DND-41 (cell line): ENCODE data around the gene UST.

ENCODE experiments used
- ATAC-seq: fragments of 200-7000 bp; cut with Tn5 transposase; 3 replicates; pipeline ENCODE4 v1.9.1; 2021; ENCODE audit warnings: low read depth; ENCODE audit not compliant: insufficient read depth
- DNase-seq: peaks from one replicate; pipeline ENCODE4 v3.0.0-alpha.2; 2020
- H2AFZ ChIP-seq: 2 replicates; pipeline ENCODE4 v1.6.0; 2012; ENCODE audit warnings: low read depth, low read length
- H3K27ac ChIP-seq: 2 replicates; pipeline ENCODE4 v1.5.1; 2012; ENCODE audit warnings: low read length, inconsistent platforms
- H3K27me3 ChIP-seq: fragments of 200-600 bp; sonication (generic); 2 replicates; pipeline ENCODE4 v1.6.0; 2012; ENCODE audit warnings: low read length, mild to moderate bottlenecking, inconsistent platforms; ENCODE audit not compliant: insufficient read depth, poor library complexity
- H3K36me3 ChIP-seq: 2 replicates; pipeline ENCODE4 v1.5.1; 2012; ENCODE audit warnings: low read length, inconsistent platforms; ENCODE audit not compliant: insufficient read depth
- H3K4me1 ChIP-seq: 2 replicates; pipeline ENCODE4 v1.5.1; 2012; ENCODE audit warnings: mild to moderate bottlenecking, low read length; ENCODE audit not compliant: insufficient read depth
- H3K4me2 ChIP-seq: 2 replicates; pipeline ENCODE4 v1.6.0; 2012; ENCODE audit warnings: mild to moderate bottlenecking, moderate library complexity, low read length, inconsistent platforms; ENCODE audit not compliant: insufficient read depth
- H3K4me3 ChIP-seq, 2 experiments: fragments of 200-600 bp in 1 of 2; shearing (Covaris generic) in 1 of 2; 2 replicates each; pipeline ENCODE4 v1.5.1; 2012 to 2016; ENCODE audit warnings: inconsistent platforms in 2 of 2, low read length in 2 of 2, mild to moderate bottlenecking in 2 of 2, low read depth in 1 of 2, moderate library complexity in 1 of 2
- H3K79me2 ChIP-seq: 2 replicates; pipeline ENCODE4 v1.6.0; 2012; ENCODE audit warnings: low read length, inconsistent platforms; ENCODE audit not compliant: insufficient read depth
- H3K9ac ChIP-seq: 2 replicates; pipeline ENCODE4 v1.6.0; 2012; ENCODE audit warnings: low read depth, mild to moderate bottlenecking, inconsistent platforms, low read length, moderate library complexity
- H3K9me3 ChIP-seq: 2 replicates; pipeline ENCODE4 v1.5.1; 2012; ENCODE audit warnings: low read length, moderate library complexity, mild to moderate bottlenecking, inconsistent platforms; ENCODE audit not compliant: insufficient read depth, severe bottlenecking
- H4K20me1 ChIP-seq: 2 replicates; pipeline ENCODE4 v1.6.0; 2012; ENCODE audit warnings: low read length; ENCODE audit not compliant: insufficient read depth
- EZH2 ChIP-seq: IDR thresholded peaks from 3 replicates; pipeline ENCODE4 v1.6.1; 2012; ENCODE audit warnings: borderline replicate concordance, low read depth, mild to moderate bottlenecking, moderate library complexity, low read length, inconsistent platforms; ENCODE audit not compliant: severe bottlenecking
- TF ChIP-seq, protein P1 (sequence below): IDR thresholded peaks from 2 replicates; pipeline ENCODE4 v1.5.1; 2012; ENCODE audit warnings: borderline replicate concordance, low read length, moderate library complexity, mild to moderate bottlenecking; ENCODE audit not compliant: poor library complexity, severe bottlenecking; ENCODE audit errors: extremely low read depth

The UST gene

GRCh38 chr6:149057464-149057840 lies 310.6 kb downstream of the UST start:
- Histone ChIP-seq H2AFZ (no peak overlapping the region), H3K27me3 (no peaks in the 10 kb centered on the region), H3K4me1 (peaks cover 72% of the 10 kb centered on the region), H3K36me3 (no peaks in the 10 kb centered on the region; the same call in 1 of the 2 replicates), H4K20me1 (no peaks in the 10 kb centered on the region), H3K4me3 (no peak overlapping the region), H3K9me3 (no peaks in the 10 kb centered on the region), H3K4me2 (no peak overlapping the region), H3K27ac (peak overlapping the region; percentile 44; the same call in 1 of the 2 replicates), H3K79me2 (peaks cover 9% of the 10 kb centered on the region), H3K9ac (no peak overlapping the region)
- ATAC-seq (no peak), DNase-seq (no peak)
- TF ChIP-seq, protein P1, sequence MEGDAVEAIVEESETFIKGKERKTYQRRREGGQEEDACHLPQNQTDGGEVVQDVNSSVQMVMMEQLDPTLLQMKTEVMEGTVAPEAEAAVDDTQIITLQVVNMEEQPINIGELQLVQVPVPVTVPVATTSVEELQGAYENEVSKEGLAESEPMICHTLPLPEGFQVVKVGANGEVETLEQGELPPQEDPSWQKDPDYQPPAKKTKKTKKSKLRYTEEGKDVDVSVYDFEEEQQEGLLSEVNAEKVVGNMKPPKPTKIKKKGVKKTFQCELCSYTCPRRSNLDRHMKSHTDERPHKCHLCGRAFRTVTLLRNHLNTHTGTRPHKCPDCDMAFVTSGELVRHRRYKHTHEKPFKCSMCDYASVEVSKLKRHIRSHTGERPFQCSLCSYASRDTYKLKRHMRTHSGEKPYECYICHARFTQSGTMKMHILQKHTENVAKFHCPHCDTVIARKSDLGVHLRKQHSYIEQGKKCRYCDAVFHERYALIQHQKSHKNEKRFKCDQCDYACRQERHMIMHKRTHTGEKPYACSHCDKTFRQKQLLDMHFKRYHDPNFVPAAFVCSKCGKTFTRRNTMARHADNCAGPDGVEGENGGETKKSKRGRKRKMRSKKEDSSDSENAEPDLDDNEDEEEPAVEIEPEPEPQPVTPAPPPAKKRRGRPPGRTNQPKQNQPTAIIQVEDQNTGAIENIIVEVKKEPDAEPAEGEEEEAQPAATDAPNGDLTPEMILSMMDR: no peak
- TF ChIP-seq EZH2: no peak

- H3K4me2 ChIP-seq: peak overlapping the region; percentile 63
- H4K20me1 ChIP-seq: no peaks in the 10 kb centered on the region
- peaks cover 11% of the 10 kb centered on the region for H3K79me2 ChIP-seq
- TF ChIP-seq, protein P1: no peak
- no peak for TF ChIP-seq EZH2
- DNase-seq (peak; percentile 56), ATAC-seq (no peak)
- H3K4me3 ChIP-seq: peak overlapping the region in 1 of 2 experiments; percentile 14; a peak in 1 of 4 replicates
- H3K4me1 ChIP-seq: peaks cover 79% of the 10 kb centered on the region
- no peaks in the 10 kb centered on the region for H3K27me3 ChIP-seq
- H3K27ac ChIP-seq: peak overlapping the region; percentile 97
- H3K36me3 ChIP-seq: no peaks in the 10 kb centered on the region; the same call in 1 of the 2 replicates
- H3K9ac ChIP-seq: peak overlapping the region; percentile 60
- no peaks in the 10 kb centered on the region for H3K9me3 ChIP-seq
- H2AFZ ChIP-seq: peak overlapping the region; percentile 38; the same call in 1 of the 2 replicates
Observed at GRCh38 chr6:149059557-149059956, 312.7 kb downstream of the UST start.

DNA sequence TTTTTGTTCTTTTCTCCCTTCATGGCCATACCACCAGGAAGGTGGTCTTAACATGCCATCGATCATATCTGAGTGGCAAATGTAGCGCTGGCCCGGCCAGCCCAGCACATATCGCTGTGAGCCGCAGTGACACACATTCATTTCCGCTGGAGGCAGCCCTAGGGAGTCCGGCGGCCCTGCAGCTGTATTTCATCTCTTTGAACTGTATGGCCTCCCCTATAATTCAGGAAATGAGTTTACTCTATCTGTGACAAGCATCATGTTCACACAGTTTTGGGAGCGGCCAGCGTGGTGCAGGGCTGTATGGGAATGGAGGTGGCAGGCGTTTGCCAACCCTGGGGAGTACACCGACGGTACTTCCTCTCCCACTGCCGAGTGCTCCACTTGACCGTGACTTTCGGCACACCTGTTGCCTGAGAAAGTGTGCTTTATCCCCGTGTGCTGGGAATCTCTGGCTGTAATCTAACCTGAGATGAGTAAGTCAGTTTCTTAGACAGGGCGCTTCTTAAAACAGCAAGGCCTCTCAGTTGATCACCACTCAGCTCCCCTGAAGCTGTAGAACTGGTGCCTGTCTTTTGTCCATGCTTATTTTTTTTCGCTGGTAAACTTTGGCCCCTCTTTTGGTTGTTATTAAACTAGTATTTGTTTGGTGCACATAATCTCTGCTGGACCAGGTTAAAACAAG lies 313.6 kb downstream of the UST start:
- H3K9ac ChIP-seq: peak overlapping the region; percentile 60
- DNase-seq (peak; percentile 92), ATAC-seq (peak; percentile 84)
- H3K27ac ChIP-seq: peak overlapping the region; percentile 97
- no peak for TF ChIP-seq EZH2
- TF ChIP-seq, protein P1: no peak
- H3K4me2 ChIP-seq: peak overlapping the region; percentile 63
- peaks cover 11% of the 10 kb centered on the region for H3K79me2 ChIP-seq
- peak overlapping the region; percentile 34 for H2AFZ ChIP-seq
- no peaks in the 10 kb centered on the region for H4K20me1 ChIP-seq
- H3K4me1 ChIP-seq: peaks cover 80% of the 10 kb centered on the region
- no peaks in the 10 kb centered on the region; the same call in 1 of the 2 replicates for H3K36me3 ChIP-seq
- H3K9me3 ChIP-seq: no peaks in the 10 kb centered on the region
- no peaks in the 10 kb centered on the region for H3K27me3 ChIP-seq
- peak overlapping the region in 1 of 2 experiments; percentile 47; a peak in 2 of 4 replicates for H3K4me3 ChIP-seq
